ENCODE data around the gene PAGR1. TPM values are rescaled to one million over a fixed set of nuclear protein-coding genes. Genes with fewer than 3 reads are reported as not detected.
"Not testable (repeated sequence)": the region's sequence is repeated elsewhere in the genome, so short reads cannot be mapped to it uniquely, and the experiment has no call there.

Gene PAGR1
- total RNA-seq, 1 experiment from 2014 or later: 56.5 TPM

GRCh38 chr16:29862884-29863668, 47.1 kb downstream of the PAGR1 start, which contains the start of gene CDIPT:
Gene CDIPT (minus strand): TSS chr16:29863226. CDS start chr16:29862857, 369 bp downstream.
- DNase-seq (ENCODE audit: low read depth): peak; percentile 91

- no peak for DNase-seq (ENCODE audit: low read depth)
Measured at GRCh38 chr16:29863669-29863984, 47.7 kb downstream of the PAGR1 start.

DNA sequence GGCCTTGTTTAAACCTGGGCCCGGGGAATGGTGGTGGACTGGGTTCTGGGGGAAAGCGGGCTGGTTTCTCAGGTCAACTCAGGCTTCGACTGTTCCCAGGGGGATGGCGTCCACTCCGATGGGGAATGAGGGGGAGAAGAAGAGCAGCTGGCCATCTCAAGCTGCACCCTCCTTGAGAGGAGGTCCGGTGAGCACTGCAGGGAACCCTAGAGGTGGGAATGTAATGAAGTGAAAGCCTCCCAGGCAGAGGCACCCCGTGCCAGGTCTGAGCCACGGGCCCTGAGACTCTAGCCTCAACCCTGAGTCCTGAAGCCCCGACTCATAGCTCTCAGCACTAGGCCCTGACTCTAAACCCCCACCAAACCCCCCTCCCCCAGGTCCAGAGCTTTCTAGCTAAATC, 48.3 kb downstream of the PAGR1 start:
- DNase-seq (ENCODE audit: low read depth): no peak

- no peak for DNase-seq (ENCODE audit: low read depth)
Measured at GRCh38 chr16:29868396-29869009, 52.6 kb downstream of the PAGR1 start.

DNA sequence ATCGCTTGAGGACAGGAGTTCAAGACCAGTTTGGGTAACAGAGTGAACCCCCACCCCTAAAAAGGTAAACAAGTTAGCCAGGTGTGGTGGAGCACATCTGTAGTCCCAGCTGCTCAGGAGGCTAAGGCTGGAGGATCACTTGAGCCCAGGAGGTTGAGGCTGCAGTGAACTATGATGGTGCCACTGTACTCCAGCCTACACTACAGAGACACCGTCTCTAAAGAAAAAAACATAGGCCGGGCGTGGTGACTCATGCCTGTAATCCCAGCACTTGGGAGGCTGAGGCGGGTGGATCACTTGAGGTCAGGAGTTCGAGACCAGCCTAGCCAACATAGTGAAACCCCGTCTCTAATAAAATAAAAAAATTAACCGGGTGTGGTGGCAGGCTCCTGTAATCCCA, 53.1 kb downstream of the PAGR1 start:
- DNase-seq (ENCODE audit: low read depth): not testable (repeated sequence)

Small RNA genes lying within 50 kb of the gene (small RNA-seq; reads per million reads assigned to genes)
- gene AC009133.6: not detected
- not detected for gene AC120114.4

Other genes with a start within 250 kb of the PAGR1 start
- 4.1 TPM in 2 replicates for gene SPN, start 152.9 kb upstream of the PAGR1 start, total RNA-seq (2014; rRNA removed; shearing (Covaris generic))
- gene QPRT, start 137.0 kb upstream of the PAGR1 start, total RNA-seq (2014; rRNA removed; shearing (Covaris generic)): 1.8 and 2.3 TPM in 2 replicates
- gene C16orf54, start 70.2 kb upstream of the PAGR1 start, total RNA-seq (2014; rRNA removed; shearing (Covaris generic)): 0.13 and 1.5 TPM in 2 replicates
- not detected in 2 replicates for gene ZG16, start 37.9 kb upstream of the PAGR1 start, total RNA-seq (2014; rRNA removed; shearing (Covaris generic))
- 120 and 122 TPM in 2 replicates for gene KIF22, start 25.4 kb upstream of the PAGR1 start, total RNA-seq (2014; rRNA removed; shearing (Covaris generic))
- gene MAZ, start 9.6 kb upstream of the PAGR1 start, total RNA-seq (2014; rRNA removed; shearing (Covaris generic)): 289 and 412 TPM in 2 replicates
- 0.60 and 4.5 TPM in 2 replicates for gene PRRT2, start 4.0 kb upstream of the PAGR1 start, total RNA-seq (2014; rRNA removed; shearing (Covaris generic))
- gene MVP, start 4.3 kb downstream of the PAGR1 start, total RNA-seq (2014; rRNA removed; shearing (Covaris generic)): 96.4 and 101 TPM in 2 replicates
- gene CDIPT, start 47.1 kb downstream of the PAGR1 start, total RNA-seq (2014; rRNA removed; shearing (Covaris generic)): 77.2 and 80.9 TPM in 2 replicates
- 1.5 and 2.6 TPM in 2 replicates for gene SEZ6L2, start 83.4 kb downstream of the PAGR1 start, total RNA-seq (2014; rRNA removed; shearing (Covaris generic))
- 3.8 and 9.3 TPM in 2 replicates for gene ASPHD1, start 84.3 kb downstream of the PAGR1 start, total RNA-seq (2014; rRNA removed; shearing (Covaris generic))
- gene KCTD13, start 110.1 kb downstream of the PAGR1 start, total RNA-seq (2014; rRNA removed; shearing (Covaris generic)): 4.1 and 4.3 TPM in 2 replicates
- 38.0 and 39.0 TPM in 2 replicates for gene TMEM219, start 145.9 kb downstream of the PAGR1 start, total RNA-seq (2014; rRNA removed; shearing (Covaris generic))
- gene TAOK2, start 157.7 kb downstream of the PAGR1 start, total RNA-seq (2014; rRNA removed; shearing (Covaris generic)): 38.4 and 40.0 TPM in 2 replicates
- 24.3 and 33.8 TPM in 2 replicates for gene HIRIP3, start 179.5 kb downstream of the PAGR1 start, total RNA-seq (2014; rRNA removed; shearing (Covaris generic))
- gene INO80E, start 180.1 kb downstream of the PAGR1 start, total RNA-seq (2014; rRNA removed; shearing (Covaris generic)): 80.1 and 94.7 TPM in 2 replicates
- 0.10 and 0.63 TPM in 2 replicates for gene DOC2A, start 194.9 kb downstream of the PAGR1 start, total RNA-seq (2014; rRNA removed; shearing (Covaris generic))
- gene C16orf92, start 207.0 kb downstream of the PAGR1 start, total RNA-seq (2014; rRNA removed; shearing (Covaris generic)): not detected in 2 replicates
- gene TLCD3B, start 215.1 kb downstream of the PAGR1 start, total RNA-seq (2014; rRNA removed; shearing (Covaris generic)): 0.11 and 0.13 TPM in 2 replicates
- gene ALDOA, start 249.6 kb downstream of the PAGR1 start, total RNA-seq (2014; rRNA removed; shearing (Covaris generic)): 1,753 and 2,052 TPM in 2 replicates

All from HT1080 (cell line).